HepG2 (cell line): ENCODE results near the gene PMVK. TPM values are rescaled to one million over a fixed set of nuclear protein-coding genes. Genes with fewer than 3 reads are reported as not detected.

Experiments
- DMTF1 ChIP-seq: sonication (generic); formaldehyde crosslinking; IDR thresholded peaks from 2 replicates; pipeline ENCODE4 v1.4.0; 2020; ENCODE audit warnings: mild to moderate bottlenecking, missing genetic modification reagents
- EEA1 ChIP-seq: sonication (generic); formaldehyde crosslinking; IDR thresholded peaks from 2 replicates; pipeline ENCODE4 v1.5.1; 2020; ENCODE audit warnings: mild to moderate bottlenecking, missing genetic modification reagents, borderline replicate concordance
- GFI1 ChIP-seq: sonication (generic); formaldehyde crosslinking; IDR thresholded peaks from 2 replicates; pipeline ENCODE4 v1.5.0; 2020; ENCODE audit warnings: missing genetic modification reagents, mild to moderate bottlenecking, borderline replicate concordance
- HNF4G ChIP-seq, 2 experiments: sonication (generic) in 1 of 2; formaldehyde crosslinking in 1 of 2; IDR thresholded peaks; 2 replicates each; pipeline versions ENCODE4 v1.4.0 to v1.6.1; 2011 to 2020; ENCODE audit warnings: borderline replicate concordance in 2 of 2, low read depth in 2 of 2, mild to moderate bottlenecking in 2 of 2, low read length in 1 of 2, missing genetic modification reagents in 1 of 2, moderate library complexity in 1 of 2
- HNRNPH1 ChIP-seq: fragments of 200-400 bp; formaldehyde crosslinking; optimal IDR thresholded peaks from 2 replicates; pipeline ENCODE3; 2017; ENCODE audit warnings: mild to moderate bottlenecking, low read depth, low read length
- HOMEZ ChIP-seq: IDR thresholded peaks from 2 replicates; pipeline ENCODE4 v1.6.1; 2016; ENCODE audit warnings: low read depth
- ISX ChIP-seq: sonication (generic); formaldehyde crosslinking; conservative IDR thresholded peaks from 2 replicates; pipeline ENCODE4 v1.5.0; 2020; ENCODE audit warnings: missing genetic modification reagents
- MEF2D ChIP-seq: sonication (generic); formaldehyde crosslinking; IDR thresholded peaks from 2 replicates; pipeline ENCODE4 v1.5.1; 2020; ENCODE audit warnings: mild to moderate bottlenecking, missing genetic modification reagents
- NR2F1 ChIP-seq, 2 experiments: fragments of 450-650 bp in 1 of 2; formaldehyde crosslinking in 1 of 2; IDR thresholded peaks; 2 replicates each; pipeline versions ENCODE4 v1.5.0 to v1.6.1; 2016 to 2020; ENCODE audit warnings: mild to moderate bottlenecking in 1 of 2, missing compliant biosample characterization in 1 of 2, missing genetic modification reagents in 1 of 2, moderate library complexity in 1 of 2
- PREB ChIP-seq: sonication (generic); formaldehyde crosslinking; IDR thresholded peaks from 2 replicates; pipeline ENCODE4 v1.4.0; 2020; ENCODE audit warnings: missing genetic modification reagents
- RARG ChIP-seq: sonication (generic); formaldehyde crosslinking; IDR thresholded peaks from 2 replicates; pipeline ENCODE4 v1.4.0; 2020; ENCODE audit warnings: low read depth, mild to moderate bottlenecking, missing genetic modification reagents
- SRY ChIP-seq: sonication (generic); formaldehyde crosslinking; IDR thresholded peaks from 2 replicates; pipeline ENCODE4 v1.8.0; 2022; ENCODE audit warnings: mild to moderate bottlenecking, missing genetic modification reagents
- U2AF1 ChIP-seq: fragments of 200-400 bp; formaldehyde crosslinking; optimal IDR thresholded peaks from 2 replicates; pipeline ENCODE3; 2017; ENCODE audit warnings: mild to moderate bottlenecking, low read depth, low read length
- ZNF264 ChIP-seq: sonication (generic); formaldehyde crosslinking; IDR thresholded peaks from 2 replicates; pipeline ENCODE4 v1.4.0; 2020; ENCODE audit warnings: missing genetic modification reagents
- ZNF333 ChIP-seq: sonication (generic); formaldehyde crosslinking; IDR thresholded peaks from 2 replicates; pipeline ENCODE4 v1.4.0; 2020; ENCODE audit warnings: mild to moderate bottlenecking, missing genetic modification reagents, borderline replicate concordance
- ZNF557 ChIP-seq: sonication (generic); formaldehyde crosslinking; IDR thresholded peaks from 2 replicates; pipeline ENCODE4 v1.4.0; 2020; ENCODE audit warnings: missing genetic modification reagents
- ZNF564 ChIP-seq: sonication (generic); formaldehyde crosslinking; IDR thresholded peaks from 2 replicates; pipeline ENCODE4 v1.8.1; 2023; ENCODE audit warnings: mild to moderate bottlenecking, missing genetic modification reagents
- ZNF572 ChIP-seq: sonication (generic); formaldehyde crosslinking; IDR thresholded peaks from 2 replicates; pipeline ENCODE4 v1.5.1; 2020; ENCODE audit warnings: mild to moderate bottlenecking, missing genetic modification reagents
- ZNF766 ChIP-seq: sonication (generic); formaldehyde crosslinking; IDR thresholded peaks from 2 replicates; pipeline ENCODE4 v1.5.0; 2020; ENCODE audit warnings: missing genetic modification reagents, borderline replicate concordance
- polyA plus RNA-seq, 8 experiments: library from polyadenylated mRNA; depleted of rRNA in 3 of 8; stranded (reverse) in 7 of 8; unstranded in 1 of 8; fragments of >200 nt; fragmentation: Illumina TruSeq in 4 of 8; extraction: Trizol in 4 of 8; gene quantifications; 2 replicates each; pipeline versions ENCODE4 v1.2.1 to v1.2.3, GENCODE V29; 2011 to 2016; ENCODE audit warnings: low read depth in 4 of 8, missing spikeins in 1 of 8, mixed read lengths in 1 of 8; ENCODE audit not compliant: insufficient read depth in 1 of 8
- total RNA-seq, 5 experiments: library from RNA; depleted of rRNA; stranded (reverse); fragments of >200 nt; fragmentation: Illumina TruSeq; extraction: Trizol; gene quantifications; 2 replicates each; pipeline ENCODE4 v1.2.3, GENCODE V29; 2016; ENCODE audit warnings: low read depth in 1 of 5

The PMVK gene
- total and polyA plus RNA-seq, 2 of the 13 experiments (the other 11 are each of a cell fraction or from before 2014, with no cell fraction given) = 3.9 to 12.6 TPM

GRCh38 chr1:154961207-154962155, 25.0 kb upstream of the PMVK start, which contains the start of gene PYGO2 (continued):
- no peak for TF ChIP-seq HNF4G (IDR thresholded peaks at IDR 0.05; ENCODE audit: borderline replicate concordance, low read depth, low read length)
- peak; percentile 77 for TF ChIP-seq HNF4G (CRISPR knock-in tag; IDR thresholded peaks at IDR 0.05; ENCODE audit: borderline replicate concordance, low read depth)
- no peak for TF ChIP-seq HNRNPH1
- 0 out of 4 replicates have a peak, but pooled peaks of 1 of the 2 experiments have one; percentile 3 for TF ChIP-seq NR2F1 (CRISPR knock-in tag; IDR thresholded peaks at IDR 0.05)
- TF ChIP-seq MEF2D (CRISPR knock-in tag) = no peak
- TF ChIP-seq GFI1 (CRISPR knock-in tag) = peak; percentile 59; the same call in 1 of the 2 replicates
- TF ChIP-seq ZNF557 (CRISPR knock-in tag) = peak; percentile 89; the same call in 1 of the 2 replicates
- TF ChIP-seq ZNF766 (CRISPR knock-in tag) = peak; percentile 90; the same call in 1 of the 2 replicates
- peak; percentile 80; the same call in 1 of the 2 replicates for TF ChIP-seq ZNF572
- TF ChIP-seq PREB (CRISPR knock-in tag) = 0 out of 2 replicates have a peak, but pooled peaks have one; percentile 71
- TF ChIP-seq ZNF264 = peak; percentile 74; the same call in 1 of the 2 replicates
- TF ChIP-seq DMTF1 = no peak; the same call in 1 of the 2 replicates
- no peak for TF ChIP-seq RARG (CRISPR knock-in tag)
- no peak for TF ChIP-seq ZNF333
- TF ChIP-seq HOMEZ (CRISPR knock-in tag) = 0 out of 2 replicates have a peak, but pooled peaks have one; percentile 47
- peak; percentile 78; the same call in 1 of the 2 replicates for TF ChIP-seq ZNF564
- 0 out of 2 replicates have a peak, but pooled peaks have one; percentile 71 for TF ChIP-seq ISX (CRISPR knock-in tag)
- TF ChIP-seq EEA1 (CRISPR knock-in tag) = 0 out of 2 replicates have a peak, but pooled peaks have one; percentile 45
- TF ChIP-seq U2AF1 = peak; percentile 76
- 0 out of 2 replicates have a peak, but pooled peaks have one; percentile 40 for TF ChIP-seq SRY (CRISPR knock-in tag)
